Stimulated activated naive CD4-positive, alpha-beta T cell treated with Interleukin-2 at 50 U/mL for 16 hours (primary cell): ENCODE measurements around the gene VAC14.

Experiments
- DNase-seq: peaks from one replicate; lab custom pipeline; 2025; lab: John Stamatoyannopoulos, UW

The VAC14 gene

GRCh38 chr16:70786020-70786755 is 14.8 kb downstream of the VAC14 start:
- DNase-seq: no peak

GRCh38 chr16:70784692-70785555 is 16.0 kb downstream of the VAC14 start:
- no peak for DNase-seq

GRCh38 chr16:70782237-70782636 is 18.7 kb downstream of the VAC14 start:
- DNase-seq: no peak

GRCh38 chr16:70781800-70782199 is 19.2 kb downstream of the VAC14 start:
- DNase-seq: no peak

GRCh38 chr16:70780546-70780945 is 20.4 kb downstream of the VAC14 start:
- no peak for DNase-seq

- DNase-seq: no peak
Measured at GRCh38 chr16:70779361-70779760, 21.6 kb downstream of the VAC14 start.

- DNase-seq: no peak
Measured at GRCh38 chr16:70778901-70779309, 22.1 kb downstream of the VAC14 start.

- no peak for DNase-seq
Measured at GRCh38 chr16:70777973-70778406, 23.0 kb downstream of the VAC14 start.

- no peak for DNase-seq
Measured at GRCh38 chr16:70777496-70777895, 23.5 kb downstream of the VAC14 start.

GRCh38 chr16:70775399-70775798 is 25.6 kb downstream of the VAC14 start:
- no peak for DNase-seq

- no peak for DNase-seq
Measured at GRCh38 chr16:70774261-70774660, 26.7 kb downstream of the VAC14 start.

GRCh38 chr16:70772493-70772892 is 28.5 kb downstream of the VAC14 start:
- DNase-seq: no peak

- peak; percentile 3 for DNase-seq
Measured at GRCh38 chr16:70770626-70771552, 30.1 kb downstream of the VAC14 start.

- no peak for DNase-seq
Measured at GRCh38 chr16:70770291-70770625, 30.7 kb downstream of the VAC14 start.

- no peak for DNase-seq
Measured at GRCh38 chr16:70769761-70770160, 31.2 kb downstream of the VAC14 start.

- no peak for DNase-seq
Measured at GRCh38 chr16:70769131-70769530, 31.8 kb downstream of the VAC14 start.

GRCh38 chr16:70768203-70768580 is 32.8 kb downstream of the VAC14 start:
- DNase-seq: no peak

GRCh38 chr16:70767377-70768202 is 33.4 kb downstream of the VAC14 start:
- DNase-seq: no peak

GRCh38 chr16:70766658-70767057 is 34.3 kb downstream of the VAC14 start:
- no peak for DNase-seq

- DNase-seq: no peak
Measured at GRCh38 chr16:70766176-70766575, 34.8 kb downstream of the VAC14 start.

GRCh38 chr16:70765491-70765890 is 35.5 kb downstream of the VAC14 start:
- DNase-seq: no peak
